Left renal pelvis (tissue), 4 donors: ENCODE data around the gene MEPCE. TPM values are rescaled to one million over a fixed set of nuclear protein-coding genes. Genes with fewer than 3 reads are reported as not detected.

ENCODE experiments used
- DNase-seq, 4 donors: peaks; one replicate each; pipeline ENCODE4 v3.0.0-alpha.2; 2013; ENCODE audit warnings: low read depth in 4 of 4, low spot score in 3 of 4
- polyA plus RNA-seq, 4 donors: library from polyadenylated mRNA; unstranded; fragments of 120-200 nt; gene quantifications; one replicate each; pipeline ENCODE4 v1.2.1, GENCODE V29; 2013; ENCODE audit not compliant: insufficient read length in 4 of 4

Gene MEPCE
- polyA plus RNA-seq, 4 donors, result 46.6 to 64.1 (median 53.9) TPM

DNA sequence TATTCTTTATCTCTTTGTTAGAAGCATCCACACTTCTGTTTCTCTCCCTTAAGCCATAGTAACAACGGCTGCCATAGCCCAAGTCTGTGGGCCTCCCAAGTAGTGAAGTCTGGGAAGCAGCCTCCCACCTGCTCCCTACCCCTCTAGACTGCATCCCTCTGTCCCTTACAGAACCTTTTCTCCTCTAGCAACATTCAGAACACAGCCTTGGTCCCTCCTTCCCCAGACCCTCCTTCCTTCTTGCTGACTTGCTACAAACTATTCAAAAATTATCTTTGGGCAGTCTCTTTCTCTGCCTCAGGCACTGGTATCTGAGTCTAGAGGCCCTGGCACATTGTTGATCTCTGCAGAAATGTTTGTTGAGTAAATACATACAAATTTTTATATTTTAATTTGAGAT is 51.8 kb downstream of the MEPCE start:
- no peak for DNase-seq

DNA sequence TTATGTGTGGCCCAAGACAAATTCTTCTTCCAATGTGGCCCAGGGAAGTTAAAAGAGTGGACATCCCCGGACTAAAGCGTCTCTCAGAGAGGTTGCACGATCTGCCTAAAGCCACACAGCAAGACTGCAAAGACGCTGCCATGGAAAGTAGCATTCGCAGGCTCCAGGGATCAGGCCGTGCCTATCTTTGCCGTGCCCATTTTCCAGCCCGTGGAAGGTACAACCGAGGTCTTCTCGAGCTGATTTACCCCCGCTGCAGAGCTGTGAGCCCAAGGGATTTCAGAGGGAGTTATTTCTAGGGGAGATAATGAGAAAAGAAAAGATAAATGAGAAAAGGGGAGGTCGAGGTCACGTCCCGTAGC is 53.1 kb downstream of the MEPCE start:
- no peak for DNase-seq

DNA sequence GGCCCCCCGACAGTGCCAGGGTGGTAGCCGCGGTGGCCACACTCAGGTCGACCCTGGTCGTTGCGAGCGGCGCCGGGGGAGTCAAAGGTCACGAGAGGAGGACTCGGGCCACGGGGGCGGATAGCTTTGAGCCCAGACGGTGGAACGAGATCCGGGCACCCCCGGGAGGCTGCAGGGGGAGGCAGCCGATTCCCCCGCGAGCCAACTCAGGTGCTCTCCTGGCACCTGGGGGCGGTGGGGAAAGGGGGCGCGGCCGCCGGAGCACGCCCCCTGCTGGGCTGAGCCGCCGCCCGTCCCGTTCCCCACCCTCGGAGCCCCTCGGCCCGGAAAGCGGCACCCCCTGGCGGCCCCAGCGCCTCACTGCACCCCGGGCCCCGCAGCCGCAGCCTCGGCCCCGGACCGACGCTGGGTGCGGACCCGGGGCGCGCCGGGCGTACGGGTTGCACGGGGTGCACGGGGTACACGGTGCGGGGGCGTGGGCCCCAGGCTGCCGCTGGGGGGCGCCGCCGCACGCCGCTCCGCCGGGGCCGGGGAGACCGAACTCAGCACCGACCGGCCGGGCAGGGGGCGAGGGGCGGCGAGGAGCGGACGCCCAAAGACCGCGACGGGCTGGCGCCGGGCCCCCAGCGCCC is 53.6 kb downstream of the MEPCE start:
- DNase-seq, result no peak

Other genes starting within 250 kb of the MEPCE start
- 1 to 10 TPM; 3.5 to 8.5 (median 5.2) TPM for gene PVRIG, start 209.9 kb upstream of the MEPCE start, polyA plus RNA-seq
- gene SPDYE3, start 122.1 kb upstream of the MEPCE start, polyA plus RNA-seq, result 1 to 10 TPM; 5.0 to 8.9 (median 6.8) TPM
- 10 to 100 TPM; 21.5 to 61.4 (median 32.0) TPM for gene PILRB, start 71.7 kb upstream of the MEPCE start, polyA plus RNA-seq
- 1 to 10 TPM; 4.1 to 6.9 (median 4.9) TPM for gene PILRA, start 56.3 kb upstream of the MEPCE start, polyA plus RNA-seq
- 1 to 10 TPM; 5.2 to 8.1 (median 5.8) TPM for gene ZCWPW1, start 1.1 kb upstream of the MEPCE start, polyA plus RNA-seq
- 10 to 100 TPM; 12.3 to 23.2 (median 15.0) TPM for gene PPP1R35, start 6.7 kb downstream of the MEPCE start, polyA plus RNA-seq
- 1 to 10 TPM in 3 of 4 donors, under 1 TPM in 1; 0.59 to 3.0 (median 1.5) TPM for gene SPACDR, start 34.4 kb downstream of the MEPCE start, polyA plus RNA-seq
- 10 to 100 TPM; 29.1 to 57.6 (median 33.6) TPM for gene TSC22D4, start 49.4 kb downstream of the MEPCE start, polyA plus RNA-seq
- 1 to 10 TPM; 1.6 to 4.2 (median 2.2) TPM for gene NYAP1, start 54.1 kb downstream of the MEPCE start, polyA plus RNA-seq
- gene AGFG2, start 109.4 kb downstream of the MEPCE start, polyA plus RNA-seq, result 10 to 100 TPM; 10.8 to 16.3 (median 13.9) TPM
- gene SAP25, start 144.1 kb downstream of the MEPCE start, polyA plus RNA-seq, result 1 to 10 TPM; 2.4 to 9.6 (median 4.9) TPM
- gene LRCH4, start 156.3 kb downstream of the MEPCE start, polyA plus RNA-seq, result 10 to 100 TPM; 28.3 to 54.2 (median 42.0) TPM
- 1 to 10 TPM; 1.7 to 3.5 (median 2.3) TPM for gene FBXO24, start 156.5 kb downstream of the MEPCE start, polyA plus RNA-seq
- 100 to 1,000 TPM; 129 to 641 (median 145) TPM for gene PCOLCE, start 172.5 kb downstream of the MEPCE start, polyA plus RNA-seq
- 10 to 100 TPM; 23.5 to 34.9 (median 28.7) TPM for gene MOSPD3, start 182.7 kb downstream of the MEPCE start, polyA plus RNA-seq
- gene TFR2, start 211.7 kb downstream of the MEPCE start, polyA plus RNA-seq, result 1 to 10 TPM in 3 of 4 donors, under 1 TPM in 1; 0.64 to 3.5 (median 1.3) TPM
- under 1 TPM in 2 of 4 donors, not detected in 2; 0.19 to 0.22 TPM for gene ACTL6B, start 226.6 kb downstream of the MEPCE start, polyA plus RNA-seq
- gene GNB2, start 243.9 kb downstream of the MEPCE start, polyA plus RNA-seq, result 100 to 1,000 TPM; 176 to 210 (median 199) TPM